Measurements from ENCODE around the gene TEX14.
"Not testable (repeated sequence)": the region's sequence is repeated elsewhere in the genome, so short reads cannot be mapped to it uniquely, and the experiment has no call there.

Gene TEX14

DNA sequence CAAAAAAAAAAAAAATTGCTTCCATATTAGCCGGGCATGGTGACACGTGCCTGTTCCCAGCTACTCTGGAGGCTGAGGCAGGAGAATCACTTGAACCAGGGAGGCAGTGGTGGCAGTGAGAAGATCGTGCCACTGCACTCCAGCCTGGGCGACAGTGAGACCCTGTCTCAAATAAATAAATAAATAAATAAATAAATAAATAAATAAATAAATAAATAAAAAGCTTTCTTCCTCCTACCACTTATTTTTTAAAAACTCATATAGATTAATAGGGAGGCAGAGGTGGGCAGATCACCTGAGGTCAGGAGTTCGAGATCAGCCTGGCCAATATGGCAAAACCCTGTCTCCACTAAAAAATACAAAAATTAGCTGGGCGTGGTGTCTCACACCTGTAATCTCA, 7.4 kb downstream of the TEX14 start:
- H3K9me3 ChIP-seq (ENCODE audit: control insufficient read depth, low read length); H3K27ac ChIP-seq (ENCODE audit: low read length, poor library complexity, severe bottlenecking); H2BK12ac ChIP-seq (ENCODE audit: low read length in 2 of 2); H3K14ac ChIP-seq (ENCODE audit: low read length in 2 of 2); H3K36me3 ChIP-seq (ENCODE audit: control insufficient read depth in 1 of 2, insufficient read depth in 2 of 2, low read depth in 1 of 2, low read length in 2 of 2); H4K8ac ChIP-seq (ENCODE audit: low read length); H3K4me3 ChIP-seq (ENCODE audit: insufficient read depth in 1 of 2, low read depth in 1 of 2, low read length in 2 of 2); H2BK5ac ChIP-seq (ENCODE audit: low read depth, low read length, poor library complexity, severe bottlenecking); H3K79me1 ChIP-seq (replicated peaks; ENCODE audit: low read length, poor library complexity, severe bottlenecking); H3K4me1 ChIP-seq (ENCODE audit: control insufficient read depth, insufficient read depth, low read depth, low read length); H2BK120ac ChIP-seq (ENCODE audit: low read depth, low read length); H3K18ac ChIP-seq (ENCODE audit: low read depth in 1 of 2, low read length in 2 of 2); H2BK15ac ChIP-seq (ENCODE audit: low read depth, poor library complexity, severe bottlenecking); H3K27me3 ChIP-seq (ENCODE audit: control insufficient read depth in 1 of 2, insufficient read depth in 1 of 2, low read length in 2 of 2); H3K4ac ChIP-seq (ENCODE audit: low read depth in 1 of 2, low read length in 2 of 2); H3K9ac ChIP-seq (ENCODE audit: low read length); H2AK5ac ChIP-seq (ENCODE audit: low read length, severe bottlenecking); H4K91ac ChIP-seq (ENCODE audit: low read length); H3K23ac ChIP-seq (ENCODE audit: low read length in 2 of 2); DNase-seq; H2AFZ ChIP-seq (ENCODE audit: low read depth, low read length); H3K4me2 ChIP-seq (ENCODE audit: low read length, poor library complexity, severe bottlenecking): not testable (repeated sequence)
- WGBS = 80% methylated on average over 4 of the region's 6 CpGs

DNA sequence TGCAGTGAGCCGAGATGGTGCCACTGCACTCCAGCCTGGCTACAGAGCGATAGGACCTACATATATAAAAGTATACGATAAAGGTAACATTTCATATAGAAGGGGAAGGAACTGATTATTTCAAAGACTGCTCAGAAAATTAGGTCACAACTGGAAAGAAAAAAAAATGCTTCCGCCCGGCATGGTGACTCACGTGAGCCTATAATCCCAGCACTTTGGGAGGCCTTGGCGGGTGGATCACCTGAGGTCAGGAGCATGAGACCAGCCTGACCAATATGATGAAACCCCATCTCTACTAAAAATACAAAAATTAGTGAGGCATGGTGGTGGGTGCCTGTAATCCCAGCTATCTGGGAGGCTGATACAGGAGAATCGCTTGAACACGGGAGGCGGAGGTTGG, 7.8 kb downstream of the TEX14 start:
- H3K23ac ChIP-seq (ENCODE audit: low read length in 2 of 2) = no peak overlapping the region

DNA sequence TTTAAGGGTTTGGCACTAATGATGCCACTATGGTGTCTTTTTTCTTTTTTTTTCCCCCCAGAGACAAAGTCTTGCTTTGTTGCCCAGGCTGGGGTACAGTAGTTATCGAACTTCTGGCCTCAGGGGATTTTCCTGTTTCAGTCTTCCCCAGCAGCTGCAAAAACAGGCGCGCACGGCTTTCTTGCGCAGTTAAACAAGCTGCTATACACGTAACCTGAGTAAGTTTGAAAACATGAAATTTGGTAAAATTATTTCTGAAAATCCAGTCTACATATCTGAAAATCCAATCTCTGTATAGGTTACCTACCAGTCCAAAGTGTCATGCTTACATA, 11.8 kb downstream of the TEX14 start:
- Histone ChIP-seq H3K9ac (ENCODE audit: low read length) (no peak overlapping the region), H3K18ac (ENCODE audit: low read depth in 1 of 2, low read length in 2 of 2) (no peak overlapping the region), H2BK5ac (ENCODE audit: low read depth, low read length, poor library complexity, severe bottlenecking) (no peak overlapping the region), H4K8ac (ENCODE audit: low read length) (no peak overlapping the region), H4K91ac (ENCODE audit: low read length) (no peak overlapping the region), H3K14ac (ENCODE audit: low read length in 2 of 2) (no peak overlapping the region), H3K36me3 (ENCODE audit: control insufficient read depth in 1 of 2, insufficient read depth in 2 of 2, low read depth in 1 of 2, low read length in 2 of 2) (no peaks in the 10 kb centered on the region), H2AFZ (ENCODE audit: low read depth, low read length) (no peak overlapping the region), H2BK15ac (ENCODE audit: low read depth, poor library complexity, severe bottlenecking) (no peak overlapping the region), H3K4me2 (ENCODE audit: low read length, poor library complexity, severe bottlenecking) (no peak overlapping the region), H3K23ac (ENCODE audit: low read length in 2 of 2) (no peak overlapping the region), H3K4me3 (ENCODE audit: insufficient read depth in 1 of 2, low read depth in 1 of 2, low read length in 2 of 2) (no peak overlapping the region), H2AK5ac (ENCODE audit: low read length, severe bottlenecking) (no peak overlapping the region), H3K4me1 (ENCODE audit: control insufficient read depth, insufficient read depth, low read depth, low read length) (no peaks in the 10 kb centered on the region), H3K27me3 (ENCODE audit: control insufficient read depth in 1 of 2, insufficient read depth in 1 of 2, low read length in 2 of 2) (no peaks in the 10 kb centered on the region), H3K79me1 (replicated peaks; ENCODE audit: low read length, poor library complexity, severe bottlenecking) (no peaks in the 10 kb centered on the region), H2BK120ac (ENCODE audit: low read depth, low read length) (no peak overlapping the region), H3K4ac (ENCODE audit: low read depth in 1 of 2, low read length in 2 of 2) (no peak overlapping the region), H2BK12ac (ENCODE audit: low read length in 2 of 2) (no peak overlapping the region), H3K9me3 (ENCODE audit: control insufficient read depth, low read length) (no peaks in the 10 kb centered on the region), H3K27ac (ENCODE audit: low read length, poor library complexity, severe bottlenecking) (no peak overlapping the region)
- WGBS = 94% methylated on average over 4 of the region's 6 CpGs
- no peak for DNase-seq

More for the DNA sequence above, 7.8 kb downstream of the TEX14 start:
- Histone ChIP-seq H2BK12ac (ENCODE audit: low read length in 2 of 2) (no peak overlapping the region), H3K18ac (ENCODE audit: low read depth in 1 of 2, low read length in 2 of 2) (no peak overlapping the region), H3K36me3 (ENCODE audit: control insufficient read depth in 1 of 2, insufficient read depth in 2 of 2, low read depth in 1 of 2, low read length in 2 of 2) (no peaks in the 10 kb centered on the region), H3K27me3 (ENCODE audit: control insufficient read depth in 1 of 2, insufficient read depth in 1 of 2, low read length in 2 of 2) (no peaks in the 10 kb centered on the region), H3K14ac (ENCODE audit: low read length in 2 of 2) (no peak overlapping the region), H2BK120ac (ENCODE audit: low read depth, low read length) (no peak overlapping the region), H3K4me2 (ENCODE audit: low read length, poor library complexity, severe bottlenecking) (no peak overlapping the region), H2AK5ac (ENCODE audit: low read length, severe bottlenecking) (no peak overlapping the region), H2AFZ (ENCODE audit: low read depth, low read length) (no peak overlapping the region), H3K9me3 (ENCODE audit: control insufficient read depth, low read length) (no peaks in the 10 kb centered on the region), H3K9ac (ENCODE audit: low read length) (no peak overlapping the region), H3K4ac (ENCODE audit: low read depth in 1 of 2, low read length in 2 of 2) (no peak overlapping the region), H3K4me1 (ENCODE audit: control insufficient read depth, insufficient read depth, low read depth, low read length) (peaks cover 2% of the 10 kb centered on the region), H3K4me3 (ENCODE audit: insufficient read depth in 1 of 2, low read depth in 1 of 2, low read length in 2 of 2) (no peak overlapping the region), H4K91ac (ENCODE audit: low read length) (no peak overlapping the region), H3K27ac (ENCODE audit: low read length, poor library complexity, severe bottlenecking) (no peak overlapping the region), H2BK15ac (ENCODE audit: low read depth, poor library complexity, severe bottlenecking) (no peak overlapping the region), H3K79me1 (replicated peaks; ENCODE audit: low read length, poor library complexity, severe bottlenecking) (no peaks in the 10 kb centered on the region), H2BK5ac (ENCODE audit: low read depth, low read length, poor library complexity, severe bottlenecking) (no peak overlapping the region), H4K8ac (ENCODE audit: low read length) (no peak overlapping the region)
- DNase-seq = no peak
- 93% methylated on average over 7 of the region's 10 CpGs for WGBS

DNA sequence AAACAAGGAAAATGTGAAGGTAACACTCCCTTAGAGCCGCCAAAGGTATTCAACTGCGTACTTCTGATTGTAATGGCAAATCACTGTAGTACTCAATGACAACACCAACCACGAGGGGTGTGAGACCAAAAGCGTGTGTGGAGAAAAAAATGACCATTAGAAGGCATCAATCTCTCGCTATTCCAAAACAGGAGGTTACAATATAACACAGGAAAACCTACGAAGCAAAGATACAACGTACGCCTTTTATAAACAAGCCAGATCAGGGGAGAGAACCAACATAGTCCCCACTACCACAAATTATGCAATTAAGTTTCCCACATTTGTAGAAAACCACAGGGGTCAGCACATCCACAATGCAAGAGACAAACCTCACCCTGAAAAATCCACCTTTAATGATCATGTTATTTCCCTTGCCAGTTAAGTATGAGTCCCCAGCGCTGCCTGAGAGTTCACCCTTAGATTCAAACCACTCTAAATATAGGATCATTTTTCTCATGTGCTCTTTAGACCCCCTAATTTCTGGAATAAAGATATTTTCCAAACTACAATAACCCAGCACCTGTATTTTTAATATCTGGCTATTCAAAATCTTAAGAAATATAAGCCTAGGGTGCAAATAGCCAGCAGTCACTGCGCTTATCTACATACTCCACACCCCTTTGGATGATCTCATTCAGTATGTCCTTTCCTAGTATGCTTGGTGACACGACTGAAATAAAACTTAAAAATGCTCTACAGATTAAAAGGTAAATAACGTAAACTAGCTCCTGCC, 12.4 kb downstream of the TEX14 start:
- H3K4me1 ChIP-seq (ENCODE audit: control insufficient read depth, insufficient read depth, low read depth, low read length) = no peaks in the 10 kb centered on the region
- H2BK5ac ChIP-seq (ENCODE audit: low read depth, low read length, poor library complexity, severe bottlenecking) = no peak overlapping the region
- H3K4ac ChIP-seq (ENCODE audit: low read depth in 1 of 2, low read length in 2 of 2) = no peak overlapping the region
- H2AFZ ChIP-seq (ENCODE audit: low read depth, low read length) = no peak overlapping the region
- H3K9ac ChIP-seq (ENCODE audit: low read length) = no peak overlapping the region
- H3K27me3 ChIP-seq (ENCODE audit: control insufficient read depth in 1 of 2, insufficient read depth in 1 of 2, low read length in 2 of 2) = no peaks in the 10 kb centered on the region
- H2BK120ac ChIP-seq (ENCODE audit: low read depth, low read length) = no peak overlapping the region
- H3K4me3 ChIP-seq (ENCODE audit: insufficient read depth in 1 of 2, low read depth in 1 of 2, low read length in 2 of 2) = no peak overlapping the region
- no peak overlapping the region for H2BK15ac ChIP-seq (ENCODE audit: low read depth, poor library complexity, severe bottlenecking)
- no peak overlapping the region for H3K4me2 ChIP-seq (ENCODE audit: low read length, poor library complexity, severe bottlenecking)
- H3K23ac ChIP-seq (ENCODE audit: low read length in 2 of 2) = no peak overlapping the region
- H3K27ac ChIP-seq (ENCODE audit: low read length, poor library complexity, severe bottlenecking) = no peak overlapping the region
- no peak overlapping the region for H3K18ac ChIP-seq (ENCODE audit: low read depth in 1 of 2, low read length in 2 of 2)
- WGBS = 70% methylated on average over 12 of the region's 12 CpGs
- no peaks in the 10 kb centered on the region for H3K36me3 ChIP-seq (ENCODE audit: control insufficient read depth in 1 of 2, insufficient read depth in 2 of 2, low read depth in 1 of 2, low read length in 2 of 2)
- H2AK5ac ChIP-seq (ENCODE audit: low read length, severe bottlenecking) = no peak overlapping the region
- DNase-seq = peak; percentile 30
- no peaks in the 10 kb centered on the region for H3K79me1 ChIP-seq (replicated peaks; ENCODE audit: low read length, poor library complexity, severe bottlenecking)
- no peaks in the 10 kb centered on the region for H3K9me3 ChIP-seq (ENCODE audit: control insufficient read depth, low read length)
- H2BK12ac ChIP-seq (ENCODE audit: low read length in 2 of 2) = no peak overlapping the region
- H4K91ac ChIP-seq (ENCODE audit: low read length) = no peak overlapping the region
- no peak overlapping the region for H4K8ac ChIP-seq (ENCODE audit: low read length)
- H3K14ac ChIP-seq (ENCODE audit: low read length in 2 of 2) = no peak overlapping the region
